B cell (primary cell): ENCODE data around the gene CNTNAP2. TPM values are rescaled to one million over a fixed set of nuclear protein-coding genes. Genes with fewer than 3 reads are reported as not detected.

ENCODE experiments used
- ATAC-seq: fragments of 200-7000 bp; cut with Tn5 transposase; one replicate; pipeline ENCODE4 v1.10.0; 2021; ENCODE audit warnings: low read depth, mild to moderate bottlenecking, moderate number of reproducible peaks, moderate library complexity
- CTCF ChIA-PET: fragments of 350-600 bp; sonication (Branson Sonifier 250); formaldehyde crosslinking; loops from one replicate; lab custom pipeline; 2021; ENCODE audit warnings: antibody characterized with exemption, inconsistent platforms; lab: Charles Lee
- POLR2A ChIA-PET: fragments of 350-600 bp; sonication (Branson Sonifier 250); formaldehyde crosslinking; loops from one replicate; lab custom pipeline; 2021; ENCODE audit warnings: antibody characterized with exemption; lab: Charles Lee
- DNase-seq: peaks from one replicate; pipeline ENCODE4 v3.0.0; 2013
- H2AFZ ChIP-seq: 2 replicates; pipeline ENCODE4 v1.6.1; 2012; ENCODE audit warnings: mild to moderate bottlenecking, low read depth, low read length; ENCODE audit not compliant: insufficient read depth, poor library complexity, severe bottlenecking
- H3K27ac ChIP-seq, 2 donors: 1 replicate in 1 of 2; 2 replicates in 1 of 2; pipeline ENCODE4 v1.5.1; 2012 to 2013; ENCODE audit warnings: low read length in 2 of 2, mild to moderate bottlenecking in 2 of 2, moderate library complexity in 1 of 2
- H3K27me3 ChIP-seq, 4 experiments: fragments of 200-600 bp in 1 of 4; sonication (generic) in 1 of 4; replicated peaks in 1 of 4; 1 replicate in 2 of 4; 2 replicates in 2 of 4; pipeline versions ENCODE4 v1.6.1 to v1.7.0; 2013 to 2016; ENCODE audit warnings: low read length in 3 of 4, mild to moderate bottlenecking in 2 of 4, mixed read lengths in 1 of 4, moderate library complexity in 1 of 4; ENCODE audit not compliant: insufficient read depth in 4 of 4, control insufficient read depth in 3 of 4; ENCODE audit errors: control extremely low read depth in 1 of 4
- H3K36me3 ChIP-seq, 2 experiments: replicated peaks in 1 of 2; 1 replicate in 1 of 2; 2 replicates in 1 of 2; pipeline versions ENCODE4 v1.6.1 to v1.7.1; 2013; ENCODE audit warnings: low read length in 1 of 2; ENCODE audit not compliant: insufficient read depth in 2 of 2, control insufficient read depth in 1 of 2; ENCODE audit errors: control extremely low read depth in 1 of 2, extremely low read depth in 1 of 2
- H3K4me1 ChIP-seq, 2 donors: fragments of 200-600 bp in 1 of 2; sonication (generic) in 1 of 2; 1 replicate in 1 of 2; 2 replicates in 1 of 2; pipeline versions ENCODE4 v1.5.1 to v1.6.1; 2013 to 2017; ENCODE audit warnings: low read length in 2 of 2; ENCODE audit not compliant: control insufficient read depth in 2 of 2, insufficient read depth in 2 of 2
- H3K4me2 ChIP-seq: replicated peaks from 2 replicates; pipeline ENCODE3; 2012; ENCODE audit warnings: mild to moderate bottlenecking, low read depth, low read length; ENCODE audit not compliant: poor library complexity, severe bottlenecking
- H3K4me3 ChIP-seq, 5 experiments: fragments of 200-600 bp in 1 of 5; sonication (generic) in 1 of 5; 1 replicate in 3 of 5; 2 replicates in 2 of 5; pipeline versions ENCODE4 v1.5.1 to v1.7.0; 2011 to 2016; ENCODE audit warnings: low read length in 4 of 5, mild to moderate bottlenecking in 4 of 5, low read depth in 2 of 5, control low read depth in 1 of 5, moderate library complexity in 1 of 5; ENCODE audit not compliant: insufficient read depth in 1 of 5; ENCODE audit errors: control extremely low read depth in 1 of 5, extremely low read depth in 1 of 5
- H3K79me2 ChIP-seq: fragments of 200-600 bp; sonication (generic); one replicate; pipeline ENCODE4 v1.6.0; 2016; ENCODE audit warnings: low read length; ENCODE audit not compliant: control insufficient read depth, insufficient read depth
- H3K9ac ChIP-seq: fragments of 200-600 bp; sonication (generic); 2 replicates; pipeline ENCODE4 v1.6.1; 2017; ENCODE audit warnings: mild to moderate bottlenecking, low read length, moderate library complexity
- H3K9me3 ChIP-seq, 3 donors: one replicate each; pipeline versions ENCODE4 v1.6.1 to v1.7.1; 2013; ENCODE audit warnings: low read length in 2 of 3; ENCODE audit not compliant: control insufficient read depth in 2 of 3, insufficient read depth in 1 of 3; ENCODE audit errors: control extremely low read depth in 1 of 3
- H4K20me1 ChIP-seq: 2 replicates; pipeline ENCODE4 v1.6.0; 2012; ENCODE audit warnings: mild to moderate bottlenecking, low read length; ENCODE audit not compliant: insufficient read depth, control insufficient read depth, poor library complexity, severe bottlenecking
- H3K27ac Mint-ChIP-seq: one replicate; pipeline ENCODE4 v1.8.0; 2021; ENCODE audit warnings: mixed read lengths
- H3K27me3 Mint-ChIP-seq: one replicate; pipeline ENCODE4 v1.8.0; 2021; ENCODE audit warnings: mixed read lengths
- H3K4me1 Mint-ChIP-seq: one replicate; pipeline ENCODE4 v1.8.0; 2021; ENCODE audit warnings: mixed read lengths
- H3K4me3 Mint-ChIP-seq: one replicate; pipeline ENCODE4 v1.8.0; 2021; ENCODE audit warnings: mixed read lengths
- H3K9me3 Mint-ChIP-seq: one replicate; pipeline ENCODE4 v1.8.0; 2022; ENCODE audit warnings: mixed read lengths; ENCODE audit not compliant: insufficient read depth
- EZH2 ChIP-seq: IDR thresholded peaks from 2 replicates; pipeline ENCODE4 v1.6.1; 2012; ENCODE audit warnings: borderline replicate concordance, low read depth, mild to moderate bottlenecking, moderate library complexity, low read length; ENCODE audit not compliant: insufficient read depth, poor library complexity, severe bottlenecking
- WGBS: methylation state at CpG from one replicate; pipeline ENCODE4 v1.1.5; 2013; ENCODE audit warnings: missing lambda C conversion rate; ENCODE audit not compliant: insufficient coverage; 5-methylcytosine and 5-hydroxymethylcytosine counted together
- intact Hi-C: fragments of 100-400 bp; cut with micrococcal nuclease; formaldehyde crosslinking; loops from one replicate; pipeline ENCODE4 v1.10.0; 2022
- polyA plus RNA-seq: library from polyadenylated mRNA; depleted of rRNA; stranded (reverse); fragments of >200 nt; gene quantifications from 2 replicates; pipeline ENCODE4 v1.2.3, GENCODE V29; 2012
- total RNA-seq, 2 donors: library from RNA; stranded (reverse); fragments of 120-200 nt in 1 of 2; gene quantifications; 1 replicate in 1 of 2; 2 replicates in 1 of 2; pipeline versions ENCODE4 v1.2.3 to v1.2.4, GENCODE V29; 2013 to 2022
- TF ChIP-seq, protein P1 (sequence below): fragments of 200-600 bp; IDR thresholded peaks from one replicate; pipeline ENCODE4 v1.8.0; 2022; ENCODE audit warnings: antibody characterized with exemption, mild to moderate bottlenecking

The CNTNAP2 gene
- total and polyA plus RNA-seq, 2 donors (not counting 1 experiment from before 2014, with no cell fraction given), result 7.4 to 16.6 TPM

DNA sequence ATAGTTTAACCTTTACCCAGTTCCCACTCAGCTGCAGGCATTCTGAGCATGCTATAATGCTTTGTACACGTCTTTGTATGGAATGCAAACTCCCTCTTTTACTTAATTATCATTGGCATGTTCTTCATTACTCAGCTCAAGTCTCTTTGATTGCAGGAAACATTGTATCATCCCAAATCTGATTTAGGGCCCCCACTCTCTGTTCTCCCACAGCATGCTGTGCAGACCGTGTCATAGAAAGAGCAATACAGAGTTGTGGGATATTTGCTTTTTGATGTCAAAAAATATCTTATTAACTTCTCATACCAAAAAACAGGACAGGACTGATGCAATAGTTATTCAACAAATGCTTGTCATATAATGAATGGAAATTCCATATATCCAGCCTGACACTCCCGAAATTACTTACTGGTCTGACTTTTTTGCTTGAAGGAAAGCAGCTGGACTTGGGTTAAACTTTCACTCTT is 1392.5 kb downstream of the CNTNAP2 start:
- ATAC-seq (no peak), DNase-seq (no peak)
- no peak for TF ChIP-seq EZH2
- TF ChIP-seq, protein P1, sequence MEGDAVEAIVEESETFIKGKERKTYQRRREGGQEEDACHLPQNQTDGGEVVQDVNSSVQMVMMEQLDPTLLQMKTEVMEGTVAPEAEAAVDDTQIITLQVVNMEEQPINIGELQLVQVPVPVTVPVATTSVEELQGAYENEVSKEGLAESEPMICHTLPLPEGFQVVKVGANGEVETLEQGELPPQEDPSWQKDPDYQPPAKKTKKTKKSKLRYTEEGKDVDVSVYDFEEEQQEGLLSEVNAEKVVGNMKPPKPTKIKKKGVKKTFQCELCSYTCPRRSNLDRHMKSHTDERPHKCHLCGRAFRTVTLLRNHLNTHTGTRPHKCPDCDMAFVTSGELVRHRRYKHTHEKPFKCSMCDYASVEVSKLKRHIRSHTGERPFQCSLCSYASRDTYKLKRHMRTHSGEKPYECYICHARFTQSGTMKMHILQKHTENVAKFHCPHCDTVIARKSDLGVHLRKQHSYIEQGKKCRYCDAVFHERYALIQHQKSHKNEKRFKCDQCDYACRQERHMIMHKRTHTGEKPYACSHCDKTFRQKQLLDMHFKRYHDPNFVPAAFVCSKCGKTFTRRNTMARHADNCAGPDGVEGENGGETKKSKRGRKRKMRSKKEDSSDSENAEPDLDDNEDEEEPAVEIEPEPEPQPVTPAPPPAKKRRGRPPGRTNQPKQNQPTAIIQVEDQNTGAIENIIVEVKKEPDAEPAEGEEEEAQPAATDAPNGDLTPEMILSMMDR, result no peak
- H3K4me1 Mint-ChIP-seq, result no peaks in the 10 kb centered on the region
- Histone ChIP-seq H3K27me3 (no peaks in the 10 kb centered on the region), H3K4me3 (no peak overlapping the region), H4K20me1 (no peaks in the 10 kb centered on the region), H3K27ac (no peak overlapping the region), H3K36me3 (no peaks in the 10 kb centered on the region), H3K4me2 (no peak overlapping the region), H3K79me2 (no peaks in the 10 kb centered on the region), H3K9me3 (peaks cover 0 to 8% (median 0%) of the 10 kb centered on the region in 3 donors), H3K9ac (no peak overlapping the region), H2AFZ (no peak overlapping the region), H3K4me1 (no peaks in the 10 kb centered on the region)
- ChIA-PET POLR2A (no interaction called here), CTCF (no interaction called here)
- H3K27me3 Mint-ChIP-seq, result no peaks in the 10 kb centered on the region
- intact Hi-C loops, result no loop called here
- H3K9me3 Mint-ChIP-seq, result peaks cover 11% of the 10 kb centered on the region
- no CpG with 5 or more reads among the region's 3 CpGs for WGBS
- H3K4me3 Mint-ChIP-seq, result no peak overlapping the region
- no peak overlapping the region for H3K27ac Mint-ChIP-seq

DNA sequence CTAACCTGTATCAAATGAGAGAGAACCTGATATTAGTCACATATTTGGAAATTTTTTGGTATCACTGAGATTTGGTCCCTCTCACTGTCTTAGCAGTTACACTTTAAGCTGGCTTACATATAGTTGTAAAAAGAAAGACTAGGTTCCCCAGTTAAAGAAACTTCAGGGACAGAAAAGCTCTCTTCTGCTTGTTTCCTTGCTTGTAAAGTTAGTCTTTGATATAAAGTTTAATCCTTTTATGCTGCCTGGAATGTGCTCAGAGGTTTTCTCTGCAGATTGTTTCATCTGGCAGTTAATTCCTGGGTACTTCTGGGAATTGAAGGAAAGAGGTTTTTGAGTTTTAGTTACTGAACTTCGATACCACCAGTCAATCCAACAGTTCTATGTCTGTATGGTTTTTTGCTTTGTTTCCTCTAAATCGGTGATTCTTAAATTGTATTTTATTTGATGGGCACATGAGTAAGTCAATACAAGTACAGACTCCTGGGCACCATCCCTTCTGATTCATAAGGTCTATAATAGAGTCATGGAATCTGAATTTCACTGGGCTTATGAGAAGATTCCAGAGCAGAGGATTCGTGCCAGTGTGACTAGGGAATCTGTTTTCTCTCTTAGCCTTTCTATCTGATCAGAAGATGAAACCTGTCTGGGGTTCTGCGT is 1393.1 kb downstream of the CNTNAP2 start:
- TF ChIP-seq, protein P1, result no peak
- no peak for TF ChIP-seq EZH2
- intact Hi-C loops, result no loop called here
- no peak overlapping the region for H2AFZ ChIP-seq

More for the DNA sequence above, 1393.1 kb downstream of the CNTNAP2 start:
- 66% methylated on average over 2 of the region's 4 CpGs for WGBS
- no peak overlapping the region for H3K4me3 Mint-ChIP-seq
- peaks cover 0 to 4% (median 0%) of the 10 kb centered on the region in 3 donors for H3K9me3 ChIP-seq
- no peaks in the 10 kb centered on the region for H4K20me1 ChIP-seq
- no peak overlapping the region for H3K9ac ChIP-seq
- ATAC-seq, result no peak
- H3K27ac ChIP-seq, result no peak overlapping the region
- DNase-seq, result no peak
- H3K4me1 ChIP-seq, result no peaks in the 10 kb centered on the region
- no peaks in the 10 kb centered on the region for H3K4me1 Mint-ChIP-seq
- POLR2A ChIA-PET, result no interaction called here
- no peak overlapping the region for H3K4me2 ChIP-seq
- peaks cover 12% of the 10 kb centered on the region for H3K9me3 Mint-ChIP-seq
- no peak overlapping the region for H3K27ac Mint-ChIP-seq
- H3K27me3 ChIP-seq, result no peaks in the 10 kb centered on the region
- no peaks in the 10 kb centered on the region for H3K79me2 ChIP-seq
- H3K36me3 ChIP-seq, result no peaks in the 10 kb centered on the region
- no peak overlapping the region for H3K4me3 ChIP-seq
- no peaks in the 10 kb centered on the region for H3K27me3 Mint-ChIP-seq
- CTCF ChIA-PET, result no interaction called here
